Skeletal muscle satellite cell (primary cell): Measurements from ENCODE around the gene CARS2.

Experiments used
- H3K27me3 ChIP-seq: 2 replicates; pipeline ENCODE4 v1.7.0; 2013; ENCODE audit warnings: low read length; ENCODE audit not compliant: control insufficient read depth, insufficient read depth
- H3K36me3 ChIP-seq: 2 replicates; pipeline ENCODE4 v1.7.0; 2013; ENCODE audit warnings: mild to moderate bottlenecking, control low read depth, low read length; ENCODE audit not compliant: insufficient read depth
- H3K4me1 ChIP-seq: 2 replicates; pipeline ENCODE4 v1.7.0; 2013; ENCODE audit warnings: low read length; ENCODE audit not compliant: control insufficient read depth, insufficient read depth
- H3K4me2 ChIP-seq: 2 replicates; pipeline ENCODE4 v1.7.0; 2013; ENCODE audit warnings: mild to moderate bottlenecking, low read length
- H3K4me3 ChIP-seq: 2 replicates; pipeline ENCODE4 v1.7.0; 2013; ENCODE audit warnings: low read length
- H3K9ac ChIP-seq: 2 replicates; pipeline ENCODE4 v1.7.0; 2013; ENCODE audit warnings: mild to moderate bottlenecking, low read depth, low read length, moderate library complexity
- H3K9me3 ChIP-seq: replicated peaks from 2 replicates; pipeline ENCODE4 v1.7.0; 2013; ENCODE audit warnings: mild to moderate bottlenecking, control low read depth, low read length

Gene CARS2

DNA sequence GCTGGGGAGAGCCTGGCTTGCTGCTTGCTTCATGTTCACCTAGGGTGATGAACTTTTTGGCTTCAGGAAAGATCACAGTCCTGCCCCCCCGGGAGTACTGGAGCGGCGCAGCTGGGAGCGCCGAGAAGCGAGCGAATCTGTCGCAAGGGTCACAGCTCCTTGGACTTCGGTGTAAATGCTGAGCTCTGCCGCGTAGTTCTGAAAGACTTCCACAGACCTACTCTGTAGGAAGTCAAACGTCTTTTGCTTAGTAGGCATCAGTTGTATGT, 10.3 kb upstream of the CARS2 start:
- H3K4me1 ChIP-seq, result peaks cover 16% of the 10 kb centered on the region
- H3K4me2 ChIP-seq, result peak overlapping the region; percentile 93
- H3K27me3 ChIP-seq, result no peaks in the 10 kb centered on the region
- no peaks in the 10 kb centered on the region for H3K9me3 ChIP-seq
- peaks cover 14% of the 10 kb centered on the region for H3K36me3 ChIP-seq
- H3K4me3 ChIP-seq, result peak overlapping the region; percentile 90
- peak overlapping the region; percentile 91 for H3K9ac ChIP-seq

DNA sequence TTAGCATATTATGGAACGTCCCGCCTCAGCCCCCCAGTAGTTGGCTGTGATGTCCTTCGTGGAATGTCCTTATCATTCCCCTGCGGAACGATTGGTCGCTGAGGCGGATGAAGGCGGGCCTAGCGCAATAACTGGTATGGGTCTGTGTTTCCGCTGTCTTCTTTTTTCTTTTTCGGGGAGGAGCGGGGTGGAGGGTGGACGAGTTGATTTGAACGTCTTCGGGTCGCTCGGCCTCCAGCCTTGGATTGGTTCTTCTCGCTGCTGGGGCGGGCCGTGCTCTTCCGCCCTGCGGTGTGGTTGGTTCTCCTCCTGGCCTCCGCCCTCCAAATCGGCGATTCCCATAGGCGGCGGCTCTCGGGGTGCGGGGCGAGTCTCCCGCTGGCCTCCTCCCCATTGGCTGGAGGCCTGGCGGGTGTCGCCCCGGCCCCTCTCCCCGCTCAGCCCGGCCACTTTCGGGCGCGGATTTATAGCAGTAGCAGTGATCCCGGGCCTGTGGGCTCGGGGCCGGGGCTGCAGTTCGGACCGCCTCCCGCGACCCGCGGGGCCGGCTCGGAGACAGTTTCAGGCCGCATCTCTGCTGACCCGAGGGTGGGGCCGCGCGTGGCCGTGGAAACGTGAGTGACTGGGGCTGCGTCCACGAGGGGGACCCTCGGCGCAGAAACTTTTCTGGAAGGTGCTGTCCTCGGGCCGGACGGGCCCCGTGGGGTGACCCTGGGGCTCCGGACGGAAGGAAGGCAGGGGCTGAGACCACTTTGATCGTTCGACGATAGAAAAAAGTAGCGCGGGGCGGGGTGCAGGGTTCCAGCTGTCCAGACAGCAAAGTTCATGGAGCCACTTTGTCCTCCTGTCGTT, 9.7 kb upstream of the CARS2 start:
- H3K4me2 ChIP-seq, result peak overlapping the region; percentile 99
- H3K27me3 ChIP-seq, result no peaks in the 10 kb centered on the region
- H3K9ac ChIP-seq, result peak overlapping the region; percentile 91
- H3K4me3 ChIP-seq, result peak overlapping the region; percentile 90
- no peaks in the 10 kb centered on the region for H3K9me3 ChIP-seq
- H3K4me1 ChIP-seq, result peaks cover 16% of the 10 kb centered on the region
- peaks cover 13% of the 10 kb centered on the region for H3K36me3 ChIP-seq

DNA sequence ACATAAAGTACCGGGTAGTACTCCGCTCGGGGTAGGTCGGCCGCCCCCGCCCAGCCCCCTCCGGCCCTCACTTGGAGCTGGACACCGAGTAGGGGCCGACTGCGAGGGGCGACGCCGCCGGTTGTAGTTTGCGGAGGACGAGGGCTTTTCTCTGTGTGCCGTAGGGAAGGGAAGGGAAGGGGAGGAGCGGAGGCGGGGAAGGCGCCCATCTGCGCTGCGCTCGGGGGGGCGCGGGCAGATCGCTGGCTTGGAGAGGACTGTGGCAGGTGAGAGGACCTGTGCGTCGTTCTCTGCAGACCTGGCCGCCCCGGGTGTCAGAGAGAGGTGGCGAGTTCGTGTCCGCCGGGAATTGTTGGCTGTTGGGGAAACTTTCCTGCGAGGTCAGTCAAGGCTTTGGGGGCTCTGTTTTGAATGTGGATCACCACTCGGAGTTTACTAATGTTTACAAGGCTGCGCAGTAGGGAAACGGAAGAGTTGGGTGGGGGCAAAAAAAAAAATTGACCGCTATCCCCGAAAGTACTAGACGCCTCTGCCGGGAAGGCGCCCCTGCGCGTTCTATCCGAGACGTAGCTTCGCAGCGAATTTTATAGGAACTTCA, 9.0 kb upstream of the CARS2 start:
- Histone ChIP-seq H3K9ac (peak overlapping the region; percentile 98), H3K4me1 (peaks cover 16% of the 10 kb centered on the region), H3K4me2 (peak overlapping the region; percentile 99), H3K4me3 (peak overlapping the region; percentile 85), H3K9me3 (no peaks in the 10 kb centered on the region), H3K36me3 (peaks cover 8% of the 10 kb centered on the region), H3K27me3 (no peaks in the 10 kb centered on the region)

DNA sequence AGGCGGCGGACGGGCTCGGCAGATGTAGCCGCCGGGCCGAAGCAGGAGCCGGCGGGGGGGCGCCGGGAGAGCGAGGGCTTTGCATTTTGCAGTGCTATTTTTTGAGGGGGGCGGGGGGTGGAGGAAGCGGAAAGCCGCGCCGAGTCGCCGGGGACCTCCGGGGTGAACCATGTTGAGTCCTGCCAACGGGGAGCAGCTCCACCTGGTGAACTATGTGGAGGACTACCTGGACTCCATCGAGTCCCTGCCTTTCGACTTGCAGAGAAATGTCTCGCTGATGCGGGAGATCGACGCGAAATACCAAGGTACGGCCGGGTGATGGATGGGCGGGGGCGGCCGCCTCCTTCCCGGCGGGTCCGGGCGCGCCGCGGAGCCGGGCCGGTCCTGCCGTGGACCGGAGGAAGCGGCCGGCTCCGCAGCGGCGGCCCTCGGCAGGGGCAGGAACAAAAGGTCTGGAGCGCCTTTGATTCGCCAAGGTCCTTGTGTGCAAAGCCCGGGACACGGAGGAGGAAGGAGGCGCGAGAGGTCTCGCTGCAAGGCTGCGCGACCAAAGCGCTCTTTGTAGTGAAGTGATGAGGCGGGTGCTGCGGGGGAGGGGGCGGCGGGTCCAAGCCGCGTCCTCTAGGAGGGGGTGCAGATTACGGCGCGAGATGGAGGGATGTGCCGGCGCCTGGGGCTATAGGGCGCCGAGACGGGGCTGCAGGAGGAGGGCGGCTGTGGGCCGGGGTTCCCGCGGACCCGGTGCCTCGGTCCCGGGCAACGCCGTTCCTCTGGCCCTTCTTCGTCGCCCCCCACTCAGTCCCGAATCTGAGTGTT, 8.3 kb upstream of the CARS2 start:
- no peaks in the 10 kb centered on the region for H3K27me3 ChIP-seq
- peak overlapping the region; percentile 85 for H3K4me3 ChIP-seq
- no peaks in the 10 kb centered on the region for H3K9me3 ChIP-seq
- H3K36me3 ChIP-seq, result peaks cover 1% of the 10 kb centered on the region
- peak overlapping the region; percentile 98 for H3K9ac ChIP-seq
- peaks cover 16% of the 10 kb centered on the region for H3K4me1 ChIP-seq
- H3K4me2 ChIP-seq, result peak overlapping the region; percentile 99

- Histone ChIP-seq H3K27me3 (no peaks in the 10 kb centered on the region), H3K9ac (peak within 1 kb of the TSS; percentile 100), H3K36me3 (no peaks in the 10 kb centered on the region), H3K9me3 (no peaks in the 10 kb centered on the region), H3K4me2 (peak within 1 kb of the TSS; percentile 100), H3K4me1 (peaks cover 16% of the 10 kb centered on the region), H3K4me3 (peak within 1 kb of the TSS; percentile 100)
Measured at GRCh38 chr13:110713642-110713952, 7.7 kb upstream of the CARS2 start, which contains the start of gene ING1. Gene ING1 (plus strand): TSS chr13:110713700. CDS start chr13:110714150, 450 bp downstream.

DNA sequence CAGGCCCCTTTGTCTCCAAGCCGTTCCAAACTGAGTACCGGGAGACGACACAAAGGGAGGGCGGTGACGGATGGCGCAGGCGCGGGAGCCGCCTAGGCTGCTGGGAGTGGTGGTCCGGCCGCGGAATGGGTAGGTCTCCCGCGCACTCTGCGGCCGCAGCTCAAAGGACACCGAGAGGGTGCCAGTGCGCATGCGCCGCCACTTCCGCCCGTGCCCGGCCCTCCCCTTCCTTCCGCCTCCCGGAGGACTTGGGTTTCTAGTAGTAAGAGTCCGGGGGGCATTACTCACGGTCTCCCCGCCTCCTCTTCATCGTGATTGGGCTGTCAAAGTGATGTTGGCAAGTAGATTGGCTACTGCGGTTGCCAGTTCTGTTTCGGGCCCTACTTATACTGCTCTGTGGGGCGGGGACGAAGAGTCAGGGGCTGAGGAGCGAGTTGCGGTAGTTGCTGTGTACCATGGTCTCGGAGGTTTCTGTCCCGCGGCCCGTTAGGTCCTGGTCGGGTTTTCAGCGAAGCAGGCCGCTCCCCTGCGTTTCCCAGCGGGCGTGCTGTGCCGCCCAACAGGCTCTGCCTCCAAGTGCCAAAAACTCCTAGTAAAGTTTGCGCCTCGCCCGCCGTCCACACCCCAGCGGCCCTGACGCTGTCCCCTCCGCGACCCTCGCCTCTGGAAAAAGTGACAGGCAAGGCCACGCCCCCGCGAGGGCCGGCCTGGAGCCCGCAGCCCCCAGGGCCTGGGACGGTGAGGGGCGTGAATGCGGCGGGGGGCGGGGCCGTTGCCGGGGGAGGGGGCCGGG, 7.1 kb upstream of the CARS2 start:
- peaks cover 16% of the 10 kb centered on the region for H3K4me1 ChIP-seq
- peak overlapping the region; percentile 100 for H3K4me2 ChIP-seq
- no peaks in the 10 kb centered on the region for H3K36me3 ChIP-seq
- H3K9ac ChIP-seq, result peak overlapping the region; percentile 100
- H3K27me3 ChIP-seq, result no peaks in the 10 kb centered on the region
- H3K4me3 ChIP-seq, result peak overlapping the region; percentile 100
- H3K9me3 ChIP-seq, result no peaks in the 10 kb centered on the region

DNA sequence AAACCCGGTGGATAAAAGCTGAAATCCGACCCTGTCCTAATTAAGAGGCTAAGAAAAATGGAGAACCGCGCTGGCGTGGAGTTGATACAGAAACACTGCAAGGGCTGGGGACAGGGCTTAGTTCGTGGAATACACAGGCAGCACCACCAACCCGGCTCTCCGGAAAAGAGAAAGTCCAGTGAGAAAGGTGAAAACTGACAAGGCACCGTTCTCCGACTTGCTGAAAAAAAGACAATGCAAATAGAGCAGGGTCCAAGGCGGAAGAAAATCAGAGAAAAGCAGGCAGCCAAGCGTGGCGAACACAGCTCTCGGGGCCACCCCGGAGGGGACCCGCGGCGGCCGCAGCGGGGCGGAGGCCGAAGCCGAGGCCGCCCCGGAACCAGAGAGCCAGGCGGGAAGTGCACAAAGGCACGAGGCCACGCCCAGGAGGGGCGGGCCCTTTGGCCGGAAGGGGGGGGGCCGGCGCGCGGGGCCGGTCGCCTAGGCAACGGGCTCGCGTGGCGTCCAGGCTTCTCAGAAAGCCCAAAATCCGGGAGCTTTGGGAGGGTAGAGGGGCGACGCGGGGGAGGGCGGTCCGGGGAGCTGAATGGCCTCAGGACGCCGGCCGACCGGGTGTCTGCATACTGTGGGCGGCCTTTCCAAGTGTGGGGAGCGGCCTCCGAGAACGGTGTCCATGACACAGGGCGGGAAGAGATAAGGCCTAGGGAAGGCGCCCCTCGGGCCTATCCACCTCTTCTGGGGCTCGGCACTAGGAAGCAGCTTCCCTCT, 6.3 kb upstream of the CARS2 start:
- peak overlapping the region; percentile 100 for H3K4me2 ChIP-seq
- no peaks in the 10 kb centered on the region for H3K36me3 ChIP-seq
- H3K4me3 ChIP-seq, result peak overlapping the region; percentile 100
- peaks cover 12% of the 10 kb centered on the region for H3K4me1 ChIP-seq
- no peaks in the 10 kb centered on the region for H3K27me3 ChIP-seq
- peak overlapping the region; percentile 100 for H3K9ac ChIP-seq
- no peaks in the 10 kb centered on the region for H3K9me3 ChIP-seq

DNA sequence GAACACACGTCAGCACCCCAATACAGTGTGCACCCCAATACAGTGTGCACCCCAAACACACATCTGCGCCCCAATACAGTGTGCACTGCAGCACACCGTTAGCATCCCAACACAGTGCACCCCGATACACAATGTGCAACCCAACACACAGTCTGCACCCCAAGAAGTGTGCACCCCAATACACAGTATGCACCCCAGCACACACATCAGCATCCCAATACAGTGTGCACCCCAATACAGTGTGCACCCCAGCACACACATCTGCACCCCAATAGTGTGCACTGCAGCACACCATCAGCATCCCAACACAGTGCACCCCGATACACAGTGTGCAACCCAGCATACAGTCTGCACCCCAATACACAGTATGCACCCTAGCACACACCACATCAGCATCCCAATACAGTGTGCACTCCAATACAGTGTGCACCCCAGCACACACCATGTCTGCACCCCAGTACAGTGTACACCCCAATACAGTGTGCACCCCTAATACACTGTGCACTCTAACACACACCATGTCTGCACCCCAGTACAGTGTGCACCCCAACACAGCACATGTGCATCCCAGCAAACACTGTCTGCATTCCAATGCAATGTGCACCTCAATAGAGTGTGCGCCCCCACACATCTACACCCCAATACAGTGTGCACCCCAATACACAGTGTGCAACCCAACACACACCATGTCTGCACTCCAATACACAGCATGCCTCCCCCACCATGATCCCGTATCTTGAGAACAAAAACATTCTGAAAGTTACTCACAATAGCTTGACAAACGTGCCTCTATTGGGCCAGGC, 855 bp upstream of the CARS2 start:
- no peaks in the 10 kb centered on the region for H3K9me3 ChIP-seq
- H3K36me3 ChIP-seq, result peaks cover 10% of the 10 kb centered on the region
- H3K27me3 ChIP-seq, result no peaks in the 10 kb centered on the region
- H3K4me1 ChIP-seq, result peaks cover 41% of the 10 kb centered on the region
- H3K4me3 ChIP-seq, result peak overlapping the region; percentile 84
- peak overlapping the region; percentile 93 for H3K4me2 ChIP-seq
- H3K9ac ChIP-seq, result peak overlapping the region; percentile 95

GRCh38 chr13:110705356-110705825, 525 bp downstream of the CARS2 start:
- H3K36me3 ChIP-seq, result peaks cover 23% of the 10 kb centered on the region

More at GRCh38 chr13:110705356-110705825, 525 bp downstream of the CARS2 start:
- no peaks in the 10 kb centered on the region for H3K27me3 ChIP-seq
- peak overlapping the region; percentile 93 for H3K4me2 ChIP-seq
- H3K4me3 ChIP-seq, result peak overlapping the region; percentile 84
- no peaks in the 10 kb centered on the region for H3K9me3 ChIP-seq
- H3K4me1 ChIP-seq, result peaks cover 40% of the 10 kb centered on the region
- H3K9ac ChIP-seq, result peak overlapping the region; percentile 95
